ENCODE results near the gene TJP2.
A peak's percentile ranks its signal among the peaks of the same experiment; 100 is the strongest.
"Not testable (repeated sequence)": the region's sequence is repeated elsewhere in the genome, so short reads cannot be mapped to it uniquely, and the experiment has no call there.

Gene TJP2

DNA sequence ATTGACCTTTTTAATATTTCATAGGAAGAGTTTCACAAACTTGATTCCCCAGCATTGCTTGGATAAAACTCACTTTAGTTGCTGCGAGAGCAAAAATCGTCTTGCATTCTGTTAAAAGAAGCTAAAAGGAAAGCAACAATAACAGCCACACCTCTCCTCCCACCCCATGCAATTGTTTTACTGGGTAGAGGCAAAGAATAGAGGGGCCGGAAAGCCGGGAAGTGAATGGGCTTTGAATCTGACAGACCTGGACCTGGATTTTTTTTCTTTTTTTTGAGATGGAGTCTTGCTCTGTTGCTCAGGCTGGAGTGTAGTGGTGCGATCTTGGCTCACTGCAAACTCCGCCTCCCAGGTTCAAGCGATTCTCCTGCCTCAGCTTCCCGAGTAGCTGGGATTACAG lies 9.5 kb upstream of the TJP2 start:
- not testable (repeated sequence) for DNase-seq

DNA sequence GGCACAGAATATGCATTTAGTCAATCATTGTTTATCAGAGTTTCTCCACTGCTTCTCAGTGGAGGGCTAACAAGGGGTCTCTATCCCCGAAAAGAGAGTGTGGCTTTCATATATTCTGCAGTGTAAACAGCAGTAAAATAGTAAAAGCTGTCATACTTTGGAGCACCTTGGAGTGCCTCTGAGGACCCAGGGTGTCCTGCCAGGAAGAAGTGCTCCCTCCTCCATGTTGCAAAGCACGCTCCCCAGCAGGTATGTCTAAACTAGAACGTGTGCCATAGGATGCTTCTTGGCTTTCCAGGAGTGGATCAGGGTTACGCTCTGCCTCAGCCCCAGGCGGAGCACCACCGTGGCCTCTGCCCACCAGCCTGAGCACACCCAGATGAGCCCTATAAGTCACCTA lies 8.5 kb upstream of the TJP2 start:
- no peak for DNase-seq

DNA sequence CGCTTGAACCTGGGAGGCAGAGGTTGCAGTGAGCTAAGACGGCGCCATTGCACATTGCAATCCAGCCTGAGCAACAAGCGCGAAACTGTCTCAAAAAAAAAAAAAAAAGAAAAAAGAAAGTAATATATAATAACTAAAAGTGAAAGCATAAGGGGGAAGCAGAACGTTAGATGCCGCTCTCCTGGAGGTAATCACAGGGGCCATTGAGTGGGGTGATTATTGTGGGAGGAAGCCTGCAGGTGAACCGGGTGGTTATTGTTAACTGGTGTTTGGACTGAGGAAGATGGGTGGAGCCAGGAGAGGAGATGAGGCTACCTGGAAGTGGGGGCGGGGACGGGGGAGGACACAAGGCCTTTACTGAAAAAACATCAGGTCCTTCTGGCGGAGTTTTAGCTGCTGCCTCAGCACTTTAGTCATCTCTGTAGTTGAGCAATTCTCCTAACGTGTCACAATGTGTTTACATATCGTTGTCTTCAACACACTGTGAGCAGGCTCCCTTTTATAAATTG lies 5.3 kb upstream of the TJP2 start:
- peak; percentile 81 for DNase-seq

DNA sequence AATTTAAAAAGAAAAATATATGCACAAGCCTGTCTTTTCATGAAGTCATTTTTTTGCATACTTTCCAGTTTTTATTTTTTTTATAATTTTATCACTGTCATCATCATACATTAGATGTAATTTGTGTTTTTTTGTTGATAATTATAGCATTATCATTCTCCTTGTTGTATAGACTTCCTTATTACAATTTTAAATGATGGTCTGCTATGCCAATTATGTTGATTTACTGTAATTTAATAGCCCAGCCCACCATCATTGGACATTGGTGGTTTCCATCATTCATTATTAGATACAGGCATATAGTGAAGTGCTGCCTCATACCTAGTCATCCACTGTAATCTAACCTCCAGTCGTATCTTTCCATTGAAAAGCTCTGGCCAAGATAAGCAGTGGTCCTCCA lies 3.8 kb upstream of the TJP2 start:
- no peak for DNase-seq

DNA sequence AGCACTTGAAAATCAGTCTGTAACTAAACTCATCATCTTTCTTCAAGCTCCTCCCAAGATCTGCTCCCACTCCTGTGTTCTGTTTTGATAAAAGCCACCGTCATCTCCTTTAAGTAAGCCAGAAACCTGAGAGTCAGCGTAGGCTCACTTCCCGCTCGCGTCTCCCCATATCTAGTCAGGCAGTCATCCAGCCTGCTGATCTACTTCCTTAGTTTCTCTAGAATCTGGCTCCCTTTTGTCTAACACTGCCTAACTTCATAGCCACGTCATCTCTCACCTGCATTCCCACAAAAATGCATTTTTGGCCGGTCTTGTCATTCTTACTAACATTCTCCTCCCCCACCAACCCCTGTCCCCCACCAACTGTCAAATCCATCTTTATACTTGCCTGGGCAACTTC lies 3.0 kb upstream of the TJP2 start:
- peak; percentile 75 for DNase-seq

DNA sequence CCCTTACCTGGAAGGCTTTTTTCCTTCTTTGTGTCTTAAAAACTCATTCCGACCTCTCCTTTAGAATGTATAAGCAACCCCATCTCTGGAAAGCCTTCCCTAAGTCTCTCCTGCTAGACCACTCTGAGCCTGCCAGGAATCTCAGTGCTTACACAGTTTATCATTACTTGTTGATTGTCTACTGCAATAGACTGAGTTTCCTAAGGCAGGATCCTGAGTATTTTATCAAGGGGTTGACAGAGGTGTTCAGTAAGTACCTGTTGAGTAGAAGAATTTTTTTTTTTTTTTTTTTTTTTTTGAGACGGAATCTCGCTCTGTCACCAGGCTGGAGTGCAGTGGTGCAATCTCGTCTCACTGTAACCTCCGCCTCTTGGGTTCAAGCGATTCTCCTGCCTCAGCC lies 2.6 kb upstream of the TJP2 start:
- DNase-seq, result no peak

DNA sequence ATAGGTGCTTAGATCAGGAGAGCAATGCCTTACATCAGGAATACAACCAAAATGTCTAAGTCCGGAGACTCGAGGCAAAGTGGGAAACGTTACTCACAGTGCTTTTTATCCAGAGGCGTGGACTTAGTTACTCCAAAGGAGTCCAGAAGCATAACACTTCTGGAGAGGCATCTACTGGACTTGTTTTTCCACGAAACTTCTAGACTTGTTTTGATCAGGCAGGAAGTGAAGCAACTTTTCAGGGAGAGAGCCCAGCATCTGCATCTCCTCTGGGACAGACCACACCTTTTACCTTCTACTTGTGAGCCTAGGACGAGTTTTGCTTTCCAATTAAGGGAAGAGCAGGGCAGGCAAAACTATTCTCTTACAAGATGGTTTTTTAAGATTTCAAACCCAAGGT lies 1.2 kb upstream of the TJP2 start:
- DNase-seq, result no peak

DNA sequence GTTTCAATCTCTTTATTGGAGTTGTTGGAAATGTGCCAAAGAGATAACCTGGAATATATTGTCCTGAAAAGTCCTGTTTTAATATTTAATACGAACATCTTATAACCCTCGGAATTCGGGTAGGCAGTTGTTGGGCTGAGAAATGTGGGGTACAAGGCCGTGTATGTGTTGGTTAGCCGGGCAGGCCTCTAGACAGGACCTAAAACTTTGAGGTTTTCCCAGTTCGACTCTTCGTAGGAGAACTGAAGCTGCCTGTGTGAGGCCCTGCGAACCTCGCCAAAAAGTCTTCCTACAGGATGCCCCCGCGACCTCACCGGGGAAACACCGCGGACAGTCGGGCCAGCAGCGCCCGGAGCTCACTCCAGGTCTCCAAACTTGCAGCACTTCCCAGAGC lies 583 bp upstream of the TJP2 start:
- no peak for DNase-seq

DNA sequence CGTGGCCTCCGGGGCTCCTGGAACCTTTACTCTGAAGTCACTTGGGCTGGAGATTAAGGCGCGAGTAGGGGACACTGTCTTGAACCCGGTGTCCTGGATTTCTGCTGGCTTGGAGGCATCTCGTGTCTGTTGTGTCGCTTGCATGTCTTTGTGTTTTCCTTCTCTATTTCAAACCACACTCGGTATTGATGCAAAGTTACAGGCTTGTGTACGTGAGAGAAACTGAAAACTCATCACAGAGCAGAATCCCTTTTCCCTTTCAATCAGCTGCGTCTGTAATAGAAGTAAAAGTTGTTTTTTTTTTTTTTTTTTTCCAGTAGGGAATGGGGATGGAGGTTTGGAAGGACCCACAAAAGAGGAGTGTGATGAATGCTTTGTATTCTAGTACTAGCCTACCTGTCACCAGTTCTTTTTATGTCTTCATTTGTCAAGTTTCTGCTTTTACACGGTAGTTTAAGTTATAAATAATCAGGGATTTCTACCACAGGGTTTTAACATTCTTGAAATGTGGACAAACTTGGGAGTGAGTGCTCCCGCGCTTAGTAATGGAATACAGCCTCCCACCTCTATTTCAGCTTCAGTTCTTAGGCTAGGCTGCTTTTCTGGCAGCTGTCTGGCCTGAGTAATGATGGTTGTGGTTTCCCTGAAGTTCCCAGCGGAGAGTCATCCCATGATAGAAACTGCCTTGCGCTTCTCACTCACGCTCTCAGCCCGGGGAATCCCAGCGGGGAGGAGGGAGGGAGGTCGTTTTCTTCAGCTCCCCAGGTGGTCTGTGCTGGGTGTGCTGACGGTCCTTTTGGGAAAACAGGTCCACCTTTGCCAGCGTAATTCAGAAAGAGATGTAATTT lies 763 bp downstream of the TJP2 start:
- peak; percentile 94 for DNase-seq

DNA sequence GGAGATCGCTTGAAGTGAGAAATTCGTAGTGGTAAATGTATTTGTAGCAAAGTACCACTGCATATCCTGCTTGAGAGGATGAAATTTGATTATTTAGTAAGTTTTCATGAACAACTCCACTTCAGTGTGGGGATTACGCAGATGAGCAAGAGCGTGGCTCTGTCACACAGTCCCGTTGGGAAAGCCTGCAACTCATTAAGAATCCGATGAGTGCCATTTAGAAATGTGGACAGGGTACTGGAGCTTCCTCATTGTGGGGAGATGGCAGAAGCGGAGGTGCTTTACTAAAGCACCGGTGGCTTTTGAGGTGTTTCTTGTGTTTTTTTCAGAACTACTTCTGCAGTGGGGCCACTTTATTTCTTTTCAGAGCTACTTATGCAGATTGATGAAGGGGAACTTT lies 1.4 kb downstream of the TJP2 start:
- DNase-seq, result no peak

DNA sequence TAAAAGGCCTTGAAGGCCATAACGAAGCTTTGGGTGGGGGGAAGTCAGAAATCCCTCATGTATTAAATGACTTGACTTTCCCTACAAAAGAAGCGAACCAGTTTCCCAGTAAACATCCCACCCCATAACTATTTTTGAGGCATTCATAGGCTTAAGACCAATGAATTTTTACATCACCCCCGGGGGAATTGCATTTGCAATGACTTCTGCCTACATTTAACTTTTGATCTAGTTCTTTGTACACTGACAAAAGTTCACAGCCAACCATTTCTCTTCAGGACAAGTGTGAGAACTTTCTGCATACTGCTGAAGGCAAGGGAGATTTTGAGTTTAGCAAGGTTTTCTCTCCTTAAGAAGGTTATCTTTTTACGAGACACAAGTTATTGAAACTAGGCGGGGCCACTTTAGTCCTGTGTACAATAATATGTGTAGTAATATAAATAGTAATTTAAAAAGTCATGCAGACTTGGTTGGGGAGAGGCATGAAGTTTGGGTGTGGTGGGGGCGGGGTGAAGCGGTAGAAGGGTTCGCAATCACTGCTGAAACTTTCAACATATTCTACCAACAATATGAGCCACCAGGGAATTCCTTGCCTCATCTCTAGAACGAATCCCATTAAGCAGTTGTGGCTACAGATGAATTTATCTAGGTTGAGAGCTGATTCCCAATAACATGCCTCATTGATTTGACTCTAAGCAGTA lies 2.5 kb downstream of the TJP2 start:
- no peak for DNase-seq

DNA sequence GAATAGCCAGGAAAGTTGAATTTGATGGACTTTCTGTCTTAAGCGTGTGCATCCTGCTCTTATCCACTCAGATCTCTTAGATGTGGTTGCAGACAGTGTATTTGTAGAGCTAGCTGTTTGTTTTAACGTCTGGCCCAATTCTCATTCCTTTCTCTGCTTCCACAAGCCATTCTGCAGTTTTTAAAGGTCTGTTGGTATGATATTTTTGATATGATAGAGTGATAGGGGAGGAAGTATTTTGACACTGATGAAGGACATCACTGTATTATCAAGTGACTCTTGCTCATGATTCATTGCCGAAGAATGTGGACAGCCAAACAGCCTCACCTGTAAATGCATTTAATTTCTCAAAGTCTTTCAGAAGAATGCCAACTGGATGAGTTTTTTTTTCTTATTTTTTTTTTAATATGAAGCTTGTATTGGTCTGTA lies 4.5 kb downstream of the TJP2 start:
- peak; percentile 67 for DNase-seq

DNA sequence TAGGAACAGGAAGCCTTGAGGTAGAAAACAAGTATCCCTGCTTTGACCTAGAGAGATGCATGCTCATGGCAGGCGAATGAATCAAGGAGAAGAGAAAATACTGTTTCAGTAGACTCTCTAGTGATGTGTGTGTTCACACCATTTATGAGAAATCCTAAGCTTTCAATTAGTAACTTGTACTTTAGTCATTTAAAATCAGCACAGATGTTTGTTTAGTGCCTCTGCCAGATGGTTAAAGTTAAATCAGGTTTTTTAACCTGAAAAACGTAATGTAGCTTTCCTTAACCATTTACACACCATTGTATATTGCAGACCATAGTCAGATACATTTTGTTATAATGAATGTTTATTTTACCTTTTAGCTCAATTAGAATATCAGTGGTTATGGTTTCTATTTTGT lies 5.0 kb downstream of the TJP2 start:
- DNase-seq, result no peak

DNA sequence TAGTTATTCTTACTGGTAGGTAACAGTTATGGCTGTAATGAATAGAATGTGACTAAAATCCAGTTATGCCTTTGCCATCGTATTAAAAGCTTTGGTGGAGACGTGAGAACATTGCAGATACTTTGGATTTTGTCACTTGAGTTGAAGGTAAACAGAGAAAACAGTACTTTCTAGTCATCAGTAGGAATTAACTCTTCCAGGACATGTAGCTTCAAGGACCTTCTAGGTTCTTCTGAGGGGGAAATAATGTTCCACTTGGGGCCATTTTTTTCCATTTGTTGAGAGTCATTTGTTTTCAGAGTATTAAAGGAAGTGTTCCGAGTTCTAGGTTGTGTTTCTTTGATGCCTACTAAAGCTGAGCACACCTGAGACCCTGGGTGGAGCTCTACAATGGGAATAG lies 6.1 kb downstream of the TJP2 start:
- no peak for DNase-seq

DNA sequence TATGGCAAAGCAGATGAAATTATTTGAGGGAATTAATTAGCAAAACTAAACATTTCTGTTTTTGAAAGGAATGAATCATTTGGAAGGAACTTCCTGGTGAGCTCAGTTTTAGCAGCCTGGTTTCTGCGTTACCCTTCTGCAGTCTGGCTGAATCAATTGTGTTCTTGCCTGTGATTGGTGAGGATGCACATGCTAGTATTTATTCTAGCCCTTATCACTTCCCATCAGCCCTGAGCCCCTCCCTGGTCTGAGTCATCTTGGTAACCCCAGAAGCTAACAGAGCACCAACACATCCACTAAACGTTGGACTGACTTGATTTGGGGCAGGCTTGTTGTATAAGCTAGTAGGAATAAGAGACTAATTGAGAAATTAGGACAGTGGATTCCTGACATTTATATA lies 6.6 kb downstream of the TJP2 start:
- DNase-seq, result peak; percentile 82

DNA sequence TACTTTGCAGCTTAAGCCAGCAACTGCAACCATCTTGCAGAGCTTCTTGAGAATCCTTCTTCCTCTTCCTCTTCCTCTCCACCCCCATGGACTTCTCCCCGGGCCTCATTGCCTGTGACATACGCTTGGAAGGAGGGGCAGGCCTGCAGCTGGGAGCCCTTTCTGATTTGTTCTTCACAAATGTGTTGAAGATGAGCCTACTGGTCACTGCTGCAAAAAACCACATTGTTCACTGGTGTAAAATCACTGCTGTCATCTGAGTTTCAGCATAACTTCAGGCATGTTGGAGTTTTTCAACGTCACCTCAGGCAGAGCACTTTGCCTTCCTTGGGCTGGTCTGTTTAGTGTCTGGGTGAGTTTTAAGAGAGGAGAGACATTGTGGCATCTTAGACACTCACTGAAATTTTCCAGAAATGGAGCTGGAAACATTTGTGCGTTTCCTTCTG lies 7.9 kb downstream of the TJP2 start:
- DNase-seq, result peak; percentile 93

DNA sequence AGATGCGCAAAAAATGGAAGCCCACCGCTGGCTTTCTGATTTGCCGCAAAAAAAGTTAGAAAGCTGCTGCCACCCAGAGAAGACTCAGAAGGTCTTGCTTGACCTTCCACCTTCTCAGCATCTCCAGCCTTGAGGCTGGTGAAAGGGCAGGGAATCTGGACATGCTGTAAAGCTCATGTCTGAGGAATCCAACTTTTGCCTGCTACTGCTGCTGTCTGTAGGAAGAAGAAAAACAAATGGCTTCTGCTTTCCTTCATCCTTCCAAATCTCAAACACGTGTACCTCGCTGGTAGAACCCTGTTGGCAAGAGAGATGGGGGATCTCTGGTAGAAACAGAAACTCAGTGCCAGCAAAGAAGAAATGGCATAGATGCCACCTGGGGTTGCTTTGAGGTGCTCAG lies 10.2 kb downstream of the TJP2 start:
- DNase-seq, result no peak

DNA sequence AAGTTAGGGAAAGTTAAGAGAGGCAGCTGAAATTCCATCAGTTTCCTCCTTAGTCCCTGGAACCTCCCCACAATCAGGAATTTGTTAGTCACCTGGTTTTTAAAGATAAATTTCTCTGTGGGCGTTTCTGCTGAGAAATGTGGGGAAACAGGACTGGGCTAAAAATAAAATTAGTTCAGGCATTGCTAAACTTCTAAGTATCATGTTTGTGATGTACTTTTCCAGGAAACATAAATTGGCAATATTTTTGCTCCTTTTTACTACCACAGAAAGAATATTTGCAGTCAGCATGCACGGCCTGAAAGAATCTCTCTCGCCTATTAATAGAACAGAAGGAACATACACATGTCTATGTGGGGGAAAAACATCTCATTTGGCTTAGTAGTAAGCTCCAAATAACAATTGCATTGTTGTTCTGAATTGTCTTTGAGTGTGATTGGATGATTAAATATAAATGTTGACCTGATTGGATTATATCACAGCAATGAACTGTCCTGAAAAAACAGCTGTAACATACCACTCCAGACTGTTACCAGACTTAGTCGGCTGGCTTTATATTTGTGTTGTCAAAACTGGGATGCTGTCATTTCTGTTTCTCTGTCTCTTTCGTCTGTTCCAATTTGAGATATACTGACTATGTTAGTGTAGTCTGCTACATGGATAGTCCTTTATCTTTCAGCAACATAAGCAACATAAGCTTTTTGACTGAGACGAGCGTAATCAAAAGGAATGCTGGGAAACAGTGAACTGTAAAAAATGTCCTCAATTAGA lies 12.9 kb downstream of the TJP2 start:
- no peak for DNase-seq

DNA sequence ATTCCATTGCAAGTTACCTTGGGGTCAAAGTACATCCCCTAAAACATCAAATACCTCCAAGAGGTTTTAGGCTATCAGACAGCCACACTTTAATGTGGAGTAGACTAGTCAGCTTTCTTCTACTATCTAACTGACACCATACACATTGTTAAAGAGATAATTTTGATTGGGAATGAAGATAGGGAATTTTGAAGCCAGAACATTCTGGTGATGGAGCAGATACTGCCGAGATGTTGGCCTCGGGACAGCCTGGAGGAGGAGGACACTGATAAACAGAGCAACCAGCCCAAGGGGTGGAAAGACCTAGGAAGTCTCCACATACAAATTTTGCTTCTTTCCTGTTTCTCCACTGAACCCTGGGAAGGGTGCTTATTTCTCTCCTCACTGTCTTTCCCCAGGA lies 14.9 kb downstream of the TJP2 start:
- no peak for DNase-seq

DNA sequence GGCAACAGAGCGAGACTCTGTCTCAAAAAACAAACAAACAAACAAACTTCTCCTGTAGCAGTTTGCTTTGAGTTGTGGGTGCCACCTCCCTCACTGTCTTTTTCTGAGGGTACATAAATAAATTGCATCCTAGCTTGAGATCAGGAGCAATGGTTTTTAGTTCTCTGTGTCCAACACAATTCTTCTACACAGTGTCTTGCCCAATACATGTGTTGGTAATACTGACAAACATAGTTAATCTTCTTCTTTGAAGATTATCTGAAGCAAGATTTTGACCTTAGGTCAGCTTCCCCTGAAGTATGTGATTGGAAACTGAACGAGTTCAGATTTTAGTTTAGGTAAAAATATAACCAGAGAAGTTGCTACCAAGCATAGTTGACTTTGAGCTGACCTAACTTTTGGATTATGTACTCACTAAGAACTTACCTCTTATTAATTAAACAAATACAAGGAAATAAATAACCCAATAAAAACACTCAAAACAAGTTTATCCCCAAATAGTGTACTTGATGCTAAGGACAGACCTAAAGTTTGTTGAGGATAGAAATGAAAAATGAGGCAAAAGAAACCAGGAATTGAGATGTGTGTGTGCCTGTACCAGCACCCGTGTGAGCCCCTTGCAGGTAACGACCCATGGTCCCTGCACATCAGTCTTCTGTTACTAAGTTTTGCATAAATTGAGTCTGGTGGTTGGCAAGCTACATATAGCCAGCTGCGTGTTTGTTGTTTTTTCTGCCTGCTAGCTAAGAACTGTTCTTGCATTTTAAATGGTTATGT lies 16.2 kb downstream of the TJP2 start:
- DNase-seq, result no peak

DNA sequence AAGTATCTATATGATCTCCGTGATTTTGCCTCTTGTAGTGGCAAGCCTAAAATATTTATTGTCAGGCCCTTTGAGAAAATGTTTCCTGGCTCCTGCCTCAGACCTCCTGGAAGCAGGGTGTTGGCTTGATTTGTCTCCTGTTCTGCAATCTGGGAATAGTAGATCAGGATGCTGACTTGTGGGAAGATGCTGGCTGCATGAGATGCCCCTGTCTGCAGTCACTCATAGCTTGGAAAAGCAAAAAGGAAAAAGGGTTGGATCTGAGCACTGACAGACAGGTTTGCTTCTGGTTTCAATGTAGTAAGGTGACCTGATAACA lies 16.7 kb downstream of the TJP2 start:
- no peak for DNase-seq

DNA sequence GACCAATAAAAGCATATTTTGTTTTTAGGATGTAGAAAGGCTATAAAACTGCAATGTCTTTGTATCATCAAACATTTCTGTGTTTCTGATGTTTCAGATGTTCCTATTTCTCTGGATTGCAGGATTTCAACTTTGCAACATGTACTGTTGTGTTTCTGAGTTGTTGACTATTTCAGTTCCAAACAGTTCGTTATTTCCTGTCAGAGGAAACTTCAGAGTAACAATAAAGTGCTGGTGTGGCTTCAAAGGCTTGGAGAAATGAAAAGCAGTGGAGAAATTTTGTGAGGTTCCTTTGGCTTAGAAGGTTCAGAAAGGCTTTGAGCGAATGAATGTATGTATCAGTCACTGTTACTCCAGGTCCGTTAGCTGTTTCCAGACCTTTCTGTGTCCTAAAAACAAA lies 17.2 kb downstream of the TJP2 start:
- DNase-seq, result no peak

DNA sequence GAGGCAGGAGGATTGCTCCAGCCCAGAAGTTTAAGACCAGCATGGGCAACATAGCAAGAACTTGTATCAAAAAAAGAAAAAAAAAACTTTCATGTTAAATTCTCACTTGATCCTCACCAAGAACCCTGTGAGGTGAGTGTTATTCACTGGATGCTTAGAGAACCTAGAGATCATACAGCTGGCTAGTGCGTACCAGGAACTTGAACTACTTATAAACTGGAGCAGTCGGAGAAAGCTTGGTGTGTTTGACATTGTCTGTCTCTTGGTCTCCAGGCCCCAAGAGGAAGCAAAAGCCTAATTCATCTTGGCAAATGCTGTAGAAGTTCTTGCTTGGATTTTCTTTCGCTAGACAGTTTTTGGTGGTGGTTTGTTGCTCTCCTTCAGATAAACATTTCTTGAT lies 18.1 kb downstream of the TJP2 start:
- no peak for DNase-seq
